B cell (primary cell): ENCODE results near the gene NINL. TPM values are rescaled to one million over a fixed set of nuclear protein-coding genes. Genes with fewer than 3 reads are reported as not detected.

Source experiments
- ATAC-seq: fragments of 200-7000 bp; cut with Tn5 transposase; one replicate; pipeline ENCODE4 v1.10.0; 2021; ENCODE audit warnings: low read depth, mild to moderate bottlenecking, moderate number of reproducible peaks, moderate library complexity
- CTCF ChIA-PET: fragments of 350-600 bp; sonication (Branson Sonifier 250); formaldehyde crosslinking; loops from one replicate; lab custom pipeline; 2021; ENCODE audit warnings: antibody characterized with exemption, inconsistent platforms; lab: Charles Lee
- POLR2A ChIA-PET: fragments of 350-600 bp; sonication (Branson Sonifier 250); formaldehyde crosslinking; loops from one replicate; lab custom pipeline; 2021; ENCODE audit warnings: antibody characterized with exemption; lab: Charles Lee
- DNase-seq: peaks from one replicate; pipeline ENCODE4 v3.0.0; 2013
- H2AFZ ChIP-seq: 2 replicates; pipeline ENCODE4 v1.6.1; 2012; ENCODE audit warnings: mild to moderate bottlenecking, low read depth, low read length; ENCODE audit not compliant: insufficient read depth, poor library complexity, severe bottlenecking
- H3K27ac ChIP-seq, 2 donors: 1 replicate in 1 of 2; 2 replicates in 1 of 2; pipeline ENCODE4 v1.5.1; 2012 to 2013; ENCODE audit warnings: low read length in 2 of 2, mild to moderate bottlenecking in 2 of 2, moderate library complexity in 1 of 2
- H3K27me3 ChIP-seq, 4 experiments: fragments of 200-600 bp in 1 of 4; sonication (generic) in 1 of 4; replicated peaks in 1 of 4; 1 replicate in 2 of 4; 2 replicates in 2 of 4; pipeline versions ENCODE4 v1.6.1 to v1.7.0; 2013 to 2016; ENCODE audit warnings: low read length in 3 of 4, mild to moderate bottlenecking in 2 of 4, mixed read lengths in 1 of 4, moderate library complexity in 1 of 4; ENCODE audit not compliant: insufficient read depth in 4 of 4, control insufficient read depth in 3 of 4; ENCODE audit errors: control extremely low read depth in 1 of 4
- H3K36me3 ChIP-seq, 2 experiments: replicated peaks in 1 of 2; 1 replicate in 1 of 2; 2 replicates in 1 of 2; pipeline versions ENCODE4 v1.6.1 to v1.7.1; 2013; ENCODE audit warnings: low read length in 1 of 2; ENCODE audit not compliant: insufficient read depth in 2 of 2, control insufficient read depth in 1 of 2; ENCODE audit errors: control extremely low read depth in 1 of 2, extremely low read depth in 1 of 2
- H3K4me1 ChIP-seq, 2 donors: fragments of 200-600 bp in 1 of 2; sonication (generic) in 1 of 2; 1 replicate in 1 of 2; 2 replicates in 1 of 2; pipeline versions ENCODE4 v1.5.1 to v1.6.1; 2013 to 2017; ENCODE audit warnings: low read length in 2 of 2; ENCODE audit not compliant: control insufficient read depth in 2 of 2, insufficient read depth in 2 of 2
- H3K4me2 ChIP-seq: replicated peaks from 2 replicates; pipeline ENCODE3; 2012; ENCODE audit warnings: mild to moderate bottlenecking, low read depth, low read length; ENCODE audit not compliant: poor library complexity, severe bottlenecking
- H3K4me3 ChIP-seq, 5 experiments: fragments of 200-600 bp in 1 of 5; sonication (generic) in 1 of 5; 1 replicate in 3 of 5; 2 replicates in 2 of 5; pipeline versions ENCODE4 v1.5.1 to v1.7.0; 2011 to 2016; ENCODE audit warnings: low read length in 4 of 5, mild to moderate bottlenecking in 4 of 5, low read depth in 2 of 5, control low read depth in 1 of 5, moderate library complexity in 1 of 5; ENCODE audit not compliant: insufficient read depth in 1 of 5; ENCODE audit errors: control extremely low read depth in 1 of 5, extremely low read depth in 1 of 5
- H3K79me2 ChIP-seq: fragments of 200-600 bp; sonication (generic); one replicate; pipeline ENCODE4 v1.6.0; 2016; ENCODE audit warnings: low read length; ENCODE audit not compliant: control insufficient read depth, insufficient read depth
- H3K9ac ChIP-seq: fragments of 200-600 bp; sonication (generic); 2 replicates; pipeline ENCODE4 v1.6.1; 2017; ENCODE audit warnings: mild to moderate bottlenecking, low read length, moderate library complexity
- H3K9me3 ChIP-seq, 3 donors: one replicate each; pipeline versions ENCODE4 v1.6.1 to v1.7.1; 2013; ENCODE audit warnings: low read length in 2 of 3; ENCODE audit not compliant: control insufficient read depth in 2 of 3, insufficient read depth in 1 of 3; ENCODE audit errors: control extremely low read depth in 1 of 3
- H4K20me1 ChIP-seq: 2 replicates; pipeline ENCODE4 v1.6.0; 2012; ENCODE audit warnings: mild to moderate bottlenecking, low read length; ENCODE audit not compliant: insufficient read depth, control insufficient read depth, poor library complexity, severe bottlenecking
- H3K27ac Mint-ChIP-seq: one replicate; pipeline ENCODE4 v1.8.0; 2021; ENCODE audit warnings: mixed read lengths
- H3K27me3 Mint-ChIP-seq: one replicate; pipeline ENCODE4 v1.8.0; 2021; ENCODE audit warnings: mixed read lengths
- H3K4me1 Mint-ChIP-seq: one replicate; pipeline ENCODE4 v1.8.0; 2021; ENCODE audit warnings: mixed read lengths
- H3K4me3 Mint-ChIP-seq: one replicate; pipeline ENCODE4 v1.8.0; 2021; ENCODE audit warnings: mixed read lengths
- H3K9me3 Mint-ChIP-seq: one replicate; pipeline ENCODE4 v1.8.0; 2022; ENCODE audit warnings: mixed read lengths; ENCODE audit not compliant: insufficient read depth
- EZH2 ChIP-seq: IDR thresholded peaks from 2 replicates; pipeline ENCODE4 v1.6.1; 2012; ENCODE audit warnings: borderline replicate concordance, low read depth, mild to moderate bottlenecking, moderate library complexity, low read length; ENCODE audit not compliant: insufficient read depth, poor library complexity, severe bottlenecking
- WGBS: methylation state at CpG from one replicate; pipeline ENCODE4 v1.1.5; 2013; ENCODE audit warnings: missing lambda C conversion rate; ENCODE audit not compliant: insufficient coverage; 5-methylcytosine and 5-hydroxymethylcytosine counted together
- intact Hi-C: fragments of 100-400 bp; cut with micrococcal nuclease; formaldehyde crosslinking; loops from one replicate; pipeline ENCODE4 v1.10.0; 2022
- polyA plus RNA-seq: library from polyadenylated mRNA; depleted of rRNA; stranded (reverse); fragments of >200 nt; gene quantifications from 2 replicates; pipeline ENCODE4 v1.2.3, GENCODE V29; 2012
- total RNA-seq, 2 donors: library from RNA; stranded (reverse); fragments of 120-200 nt in 1 of 2; gene quantifications; 1 replicate in 1 of 2; 2 replicates in 1 of 2; pipeline versions ENCODE4 v1.2.3 to v1.2.4, GENCODE V29; 2013 to 2022
- TF ChIP-seq, protein P1 (sequence below): fragments of 200-600 bp; IDR thresholded peaks from one replicate; pipeline ENCODE4 v1.8.0; 2022; ENCODE audit warnings: antibody characterized with exemption, mild to moderate bottlenecking

The NINL gene
- total and polyA plus RNA-seq, 2 donors (not counting 1 experiment from before 2014, with no cell fraction given), result 1.8 to 5.5 TPM

GRCh38 chr20:25465243-25466135, 119.8 kb downstream of the NINL start:
- Histone ChIP-seq H2AFZ (no peak overlapping the region), H3K36me3 (no peaks in the 10 kb centered on the region), H3K4me2 (no peak overlapping the region), H3K27me3 (no peaks in the 10 kb centered on the region), H3K27ac (no peak overlapping the region), H3K79me2 (no peaks in the 10 kb centered on the region), H3K9ac (no peak overlapping the region), H3K9me3 (no peaks in the 10 kb centered on the region), H3K4me1 (no peaks in the 10 kb centered on the region), H4K20me1 (no peaks in the 10 kb centered on the region), H3K4me3 (no peak overlapping the region)
- H3K27ac Mint-ChIP-seq, result no peak overlapping the region
- no peak for TF ChIP-seq EZH2
- TF ChIP-seq, protein P1, sequence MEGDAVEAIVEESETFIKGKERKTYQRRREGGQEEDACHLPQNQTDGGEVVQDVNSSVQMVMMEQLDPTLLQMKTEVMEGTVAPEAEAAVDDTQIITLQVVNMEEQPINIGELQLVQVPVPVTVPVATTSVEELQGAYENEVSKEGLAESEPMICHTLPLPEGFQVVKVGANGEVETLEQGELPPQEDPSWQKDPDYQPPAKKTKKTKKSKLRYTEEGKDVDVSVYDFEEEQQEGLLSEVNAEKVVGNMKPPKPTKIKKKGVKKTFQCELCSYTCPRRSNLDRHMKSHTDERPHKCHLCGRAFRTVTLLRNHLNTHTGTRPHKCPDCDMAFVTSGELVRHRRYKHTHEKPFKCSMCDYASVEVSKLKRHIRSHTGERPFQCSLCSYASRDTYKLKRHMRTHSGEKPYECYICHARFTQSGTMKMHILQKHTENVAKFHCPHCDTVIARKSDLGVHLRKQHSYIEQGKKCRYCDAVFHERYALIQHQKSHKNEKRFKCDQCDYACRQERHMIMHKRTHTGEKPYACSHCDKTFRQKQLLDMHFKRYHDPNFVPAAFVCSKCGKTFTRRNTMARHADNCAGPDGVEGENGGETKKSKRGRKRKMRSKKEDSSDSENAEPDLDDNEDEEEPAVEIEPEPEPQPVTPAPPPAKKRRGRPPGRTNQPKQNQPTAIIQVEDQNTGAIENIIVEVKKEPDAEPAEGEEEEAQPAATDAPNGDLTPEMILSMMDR, result no peak
- intact Hi-C loops, result no loop called here
- no peaks in the 10 kb centered on the region for H3K9me3 Mint-ChIP-seq
- ChIA-PET CTCF (no interaction called here), POLR2A (no interaction called here)
- no peak for ATAC-seq
- WGBS, result 100% methylated on average over 11 of the region's 15 CpGs
- no peak for DNase-seq
- no peaks in the 10 kb centered on the region for H3K27me3 Mint-ChIP-seq
- H3K4me3 Mint-ChIP-seq, result no peak overlapping the region
- no peaks in the 10 kb centered on the region for H3K4me1 Mint-ChIP-seq

GRCh38 chr20:25464501-25465242, 120.7 kb downstream of the NINL start:
- no peak overlapping the region for H3K4me3 ChIP-seq
- H3K27ac Mint-ChIP-seq, result no peak overlapping the region
- TF ChIP-seq, protein P1, result no peak
- TF ChIP-seq EZH2, result no peak
- intact Hi-C loops, result no loop called here
- H3K9me3 ChIP-seq, result no peaks in the 10 kb centered on the region
- H3K4me3 Mint-ChIP-seq, result no peak overlapping the region
- H3K27me3 ChIP-seq, result no peaks in the 10 kb centered on the region
- H4K20me1 ChIP-seq, result no peaks in the 10 kb centered on the region
- no peak overlapping the region for H2AFZ ChIP-seq
- WGBS, result 91% methylated on average over 13 of the region's 13 CpGs
- no peaks in the 10 kb centered on the region for H3K4me1 ChIP-seq
- ChIA-PET POLR2A (no interaction called here), CTCF (no interaction called here)
- H3K9ac ChIP-seq, result no peak overlapping the region
- no peak overlapping the region for H3K4me2 ChIP-seq
- H3K27me3 Mint-ChIP-seq, result no peaks in the 10 kb centered on the region
- H3K79me2 ChIP-seq, result no peaks in the 10 kb centered on the region
- H3K36me3 ChIP-seq, result no peaks in the 10 kb centered on the region
- H3K27ac ChIP-seq, result no peak overlapping the region
- DNase-seq (no peak), ATAC-seq (no peak)
- no peaks in the 10 kb centered on the region for H3K4me1 Mint-ChIP-seq
- H3K9me3 Mint-ChIP-seq, result no peaks in the 10 kb centered on the region
